Fibroblast of mammary gland (primary cell): ENCODE data around the gene CLCN4.

Experiments
- DNase-seq: peaks from one replicate; pipeline ENCODE4 v3.0.0-alpha.2; 2010; ENCODE audit warnings: low read depth
- H3K4me3 ChIP-seq: 2 replicates; pipeline ENCODE4 v1.5.1; 2011; ENCODE audit warnings: low read depth, mild to moderate bottlenecking, low read length, moderate library complexity; ENCODE audit not compliant: control insufficient read depth
- CTCF ChIP-seq: conservative IDR thresholded peaks from 2 replicates; pipeline ENCODE4 v1.5.1; 2011; ENCODE audit warnings: low read depth, low read length, inconsistent platforms; ENCODE audit not compliant: control insufficient read depth, insufficient read depth

The CLCN4 gene

GRCh38 chrX:10156199-10157031, at the start of gene CLCN4:
TSS of gene CLCN4 (plus strand) at chrX:10156975. CDS start at chrX:10185033, 28,058 bp downstream.
- no peak for TF ChIP-seq CTCF
- peak within 1 kb of the TSS; percentile 14 for H3K4me3 ChIP-seq
- peak; percentile 43 for DNase-seq

DNA sequence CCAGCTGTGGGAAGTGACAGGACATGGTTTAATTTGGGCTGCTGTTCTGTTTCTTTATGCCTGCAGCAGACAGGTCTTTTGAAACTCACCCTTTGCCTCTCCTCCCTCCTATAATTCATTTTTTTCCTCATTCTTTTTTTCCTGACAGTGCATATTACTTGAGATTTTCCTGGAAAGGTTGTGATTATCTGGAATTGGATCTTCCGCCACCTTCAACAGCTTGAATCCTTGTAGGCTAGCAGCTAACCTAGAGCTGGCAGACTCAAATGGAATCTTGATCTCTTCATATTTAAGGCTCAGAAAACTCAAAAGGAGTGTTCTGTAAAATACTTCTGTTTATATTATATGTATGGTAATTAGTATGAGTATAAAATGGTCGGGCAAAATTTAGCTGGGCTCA, 49.3 kb upstream of the CLCN4 start:
- no peak overlapping the region for H3K4me3 ChIP-seq
- no peak for DNase-seq
- TF ChIP-seq CTCF: no peak

- TF ChIP-seq CTCF: no peak
- no peak for DNase-seq
- no peak overlapping the region for H3K4me3 ChIP-seq
These were observed 48.5 kb upstream of the CLCN4 start for GRCh38 chrX:10108288-10108687.

DNA sequence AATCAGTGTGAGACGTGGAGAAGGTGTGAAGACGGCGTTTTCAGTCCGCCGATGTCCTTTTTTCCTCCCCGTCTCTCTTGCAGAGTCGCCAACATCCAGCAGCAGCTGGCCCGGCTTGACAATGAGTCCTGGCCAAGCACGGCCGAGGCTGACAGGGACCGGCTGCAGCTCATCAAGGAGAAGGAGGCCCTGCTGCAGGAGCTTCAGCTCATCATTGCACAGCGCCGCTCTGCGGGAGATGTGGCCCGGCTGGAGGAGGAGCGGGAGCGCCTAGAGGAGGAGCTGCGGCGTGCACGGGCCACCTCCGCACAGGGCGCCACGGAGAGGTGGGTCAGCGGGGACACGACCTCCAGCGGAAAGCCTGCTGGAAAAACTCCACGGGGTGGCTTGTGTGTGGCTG, 47.1 kb upstream of the CLCN4 start:
- H3K4me3 ChIP-seq: no peak overlapping the region
- TF ChIP-seq CTCF: no peak
- no peak for DNase-seq

GRCh38 chrX:10110316-10110935, 46.3 kb upstream of the CLCN4 start:
- TF ChIP-seq CTCF: no peak
- no peak for DNase-seq
- no peak overlapping the region for H3K4me3 ChIP-seq

- no peak for TF ChIP-seq CTCF
- H3K4me3 ChIP-seq: no peak overlapping the region
- DNase-seq: no peak
These were observed 45.8 kb upstream of the CLCN4 start for GRCh38 chrX:10110984-10111363.
